NT2/D1 (cell line): ENCODE data around the gene AKNA.

Experiments
- DNase-seq: peaks from one replicate; pipeline ENCODE4 v3.0.0-alpha.2; 2011; ENCODE audit warnings: low read depth, low spot score
- H3K27me3 ChIP-seq: 2 replicates; pipeline ENCODE4 v1.6.0; 2011; ENCODE audit warnings: mild to moderate bottlenecking; ENCODE audit not compliant: insufficient read length, insufficient read depth
- H3K36me3 ChIP-seq: 2 replicates; pipeline ENCODE4 v1.6.1; 2011; ENCODE audit warnings: mild to moderate bottlenecking, low read length, mixed read lengths; ENCODE audit not compliant: insufficient read depth, insufficient read length
- H3K4me1 ChIP-seq: 2 replicates; pipeline ENCODE4 v1.5.1; 2011; ENCODE audit not compliant: insufficient read depth, insufficient read length
- H3K4me3 ChIP-seq: 2 replicates; pipeline ENCODE4 v1.5.1; 2011; ENCODE audit warnings: low read depth; ENCODE audit not compliant: insufficient read length
- H3K9ac ChIP-seq: 2 replicates; pipeline ENCODE4 v1.6.0; 2011; ENCODE audit warnings: low read depth; ENCODE audit not compliant: insufficient read length
- H3K9me3 ChIP-seq: 2 replicates; pipeline ENCODE4 v1.5.1; 2011; ENCODE audit warnings: mild to moderate bottlenecking, low read length; ENCODE audit not compliant: insufficient read depth
- SUZ12 ChIP-seq: IDR thresholded peaks from 2 replicates; pipeline ENCODE4 v1.6.1; 2011; ENCODE audit not compliant: insufficient read length, insufficient read depth; ENCODE audit errors: extremely low read depth
- YY1 ChIP-seq: IDR thresholded peaks from 2 replicates; pipeline ENCODE4 v1.6.1; 2011; ENCODE audit not compliant: insufficient read length, insufficient read depth
- ZNF274 ChIP-seq: IDR thresholded peaks from 2 replicates; pipeline ENCODE4 v1.6.1; 2011; ENCODE audit warnings: mild to moderate bottlenecking, low read depth, low read length

Gene AKNA

GRCh38 chr9:114343471-114344187 is 44.2 kb downstream of the AKNA start:
- TF ChIP-seq YY1 (no peak), SUZ12 (no peak), ZNF274 (no peak)
- Histone ChIP-seq H3K4me3 (no peak overlapping the region), H3K9me3 (no peaks in the 10 kb centered on the region), H3K27me3 (no peaks in the 10 kb centered on the region), H3K36me3 (peaks cover 92% of the 10 kb centered on the region), H3K9ac (no peak overlapping the region), H3K4me1 (peaks cover 11% of the 10 kb centered on the region)
- DNase-seq: no peak

- no peak for DNase-seq
- H3K4me3 ChIP-seq: no peak overlapping the region
- peaks cover 92% of the 10 kb centered on the region for H3K36me3 ChIP-seq
- TF ChIP-seq YY1 (no peak), SUZ12 (no peak), ZNF274 (no peak)
- H3K9ac ChIP-seq: no peak overlapping the region
- H3K4me1 ChIP-seq: peaks cover 3% of the 10 kb centered on the region
- no peaks in the 10 kb centered on the region for H3K27me3 ChIP-seq
- H3K9me3 ChIP-seq: no peaks in the 10 kb centered on the region
Measured at GRCh38 chr9:114342755-114343440, 44.9 kb downstream of the AKNA start.

- H3K9me3 ChIP-seq: no peaks in the 10 kb centered on the region
- DNase-seq: no peak
- H3K4me1 ChIP-seq: no peaks in the 10 kb centered on the region
- H3K36me3 ChIP-seq: peaks cover 94% of the 10 kb centered on the region
- H3K9ac ChIP-seq: no peak overlapping the region
- TF ChIP-seq SUZ12: no peak
- TF ChIP-seq YY1: no peak
- no peak for TF ChIP-seq ZNF274
- H3K27me3 ChIP-seq: no peaks in the 10 kb centered on the region
- H3K4me3 ChIP-seq: no peak overlapping the region
Measured at GRCh38 chr9:114341991-114342390, 45.8 kb downstream of the AKNA start.

- H3K27me3 ChIP-seq: no peaks in the 10 kb centered on the region
- no peak overlapping the region for H3K4me3 ChIP-seq
- H3K9ac ChIP-seq: no peak overlapping the region
- no peaks in the 10 kb centered on the region for H3K9me3 ChIP-seq
- no peak for DNase-seq
- H3K4me1 ChIP-seq: no peaks in the 10 kb centered on the region
- peaks cover 93% of the 10 kb centered on the region for H3K36me3 ChIP-seq
- TF ChIP-seq SUZ12: no peak
- no peak for TF ChIP-seq YY1
- TF ChIP-seq ZNF274: no peak
Measured at GRCh38 chr9:114341152-114341830, 46.5 kb downstream of the AKNA start.

- H3K9me3 ChIP-seq: peaks cover 3% of the 10 kb centered on the region; the same call in 1 of the 2 replicates
- no peak overlapping the region for H3K9ac ChIP-seq
- peak; percentile 28 for DNase-seq
- TF ChIP-seq ZNF274 (no peak), YY1 (no peak)
- H3K36me3 ChIP-seq: peaks cover 91% of the 10 kb centered on the region
- no peak overlapping the region for H3K4me3 ChIP-seq
- H3K27me3 ChIP-seq: no peaks in the 10 kb centered on the region
- H3K4me1 ChIP-seq: no peaks in the 10 kb centered on the region
Measured at GRCh38 chr9:114339130-114339908, 48.5 kb downstream of the AKNA start.

- peaks cover 81% of the 10 kb centered on the region for H3K36me3 ChIP-seq
- no peaks in the 10 kb centered on the region for H3K4me1 ChIP-seq
- DNase-seq: no peak
- TF ChIP-seq SUZ12: no peak
- no peak for TF ChIP-seq YY1
- TF ChIP-seq ZNF274: no peak
- no peaks in the 10 kb centered on the region for H3K27me3 ChIP-seq
- peaks cover 4% of the 10 kb centered on the region; the same call in 1 of the 2 replicates for H3K9me3 ChIP-seq
- no peak overlapping the region for H3K4me3 ChIP-seq
- H3K9ac ChIP-seq: no peak overlapping the region
Measured at GRCh38 chr9:114338187-114338586, 49.6 kb downstream of the AKNA start.

- no peak overlapping the region for H3K4me3 ChIP-seq
- TF ChIP-seq SUZ12: no peak
- no peak for TF ChIP-seq YY1
- no peak for TF ChIP-seq ZNF274
- H3K9me3 ChIP-seq: peaks cover 4% of the 10 kb centered on the region; the same call in 1 of the 2 replicates
- no peak for DNase-seq
- H3K27me3 ChIP-seq: no peaks in the 10 kb centered on the region
- H3K36me3 ChIP-seq: peaks cover 69% of the 10 kb centered on the region
- H3K4me1 ChIP-seq: no peaks in the 10 kb centered on the region
- no peak overlapping the region for H3K9ac ChIP-seq
Measured at GRCh38 chr9:114336699-114337395, 50.9 kb downstream of the AKNA start.
